Measurements from ENCODE around the gene PLIN4. TPM values are rescaled to one million over a fixed set of nuclear protein-coding genes. Genes with fewer than 3 reads are reported as not detected.

Gene PLIN4
- total and polyA plus RNA-seq, 2 donors (not counting 1 experiment from before 2014, with no cell fraction given) = 0.07 to 5.3 TPM

GRCh38 chr19:4495471-4495870 lies 22.8 kb downstream of the PLIN4 start:
- H3K4me1 ChIP-seq (ENCODE audit: control insufficient read depth, extremely low read depth, insufficient read depth, low read length) = no peaks in the 10 kb centered on the region
- no peak overlapping the region for H2AFZ ChIP-seq (ENCODE audit: low read length)
- no peak overlapping the region for H3K4me3 ChIP-seq (replicated peaks in 1 of 4; ENCODE audit: control extremely low read depth in 1 of 4, insufficient read depth in 1 of 4, low read depth in 3 of 4, low read length in 4 of 4)
- no peak overlapping the region for H3K4me2 ChIP-seq (ENCODE audit: extremely low read depth, insufficient read depth, low read length)
- no peaks in the 10 kb centered on the region for H3K27me3 ChIP-seq (ENCODE audit: control insufficient read depth, insufficient read depth, low read length)
- H3K27ac ChIP-seq (ENCODE audit: insufficient read depth, low read length) = no peak overlapping the region
- H3K36me3 ChIP-seq (ENCODE audit: control insufficient read depth, insufficient read depth, low read length) = peaks cover 36% of the 10 kb centered on the region
- no peak for DNase-seq (ENCODE audit: low read depth in 2 of 2)
- H4K20me1 ChIP-seq (ENCODE audit: control insufficient read depth, extremely low read depth, insufficient read depth, low read length) = no peaks in the 10 kb centered on the region
- H3K9me3 ChIP-seq (ENCODE audit: control insufficient read depth, insufficient read depth, low read depth, low read length) = no peaks in the 10 kb centered on the region
- H3K9ac ChIP-seq (ENCODE audit: insufficient read depth, low read length) = no peak overlapping the region
- no peaks in the 10 kb centered on the region for H3K79me2 ChIP-seq (ENCODE audit: control insufficient read depth, insufficient read depth, low read length)
- TF ChIP-seq EZH2 (IDR thresholded peaks at IDR 0.05; ENCODE audit: low read length, missing control alignments) (no peak), CTCF (conservative IDR thresholded peaks at IDR 0.05 in 1 of 2, IDR thresholded peaks at IDR 0.05 in 1 of 2; ENCODE audit: low read depth in 1 of 2, low read length in 2 of 2) (no peak)

GRCh38 chr19:4494691-4495064 lies 23.6 kb downstream of the PLIN4 start:
- Histone ChIP-seq H3K27me3 (ENCODE audit: control insufficient read depth, insufficient read depth, low read length) (no peaks in the 10 kb centered on the region), H3K4me3 (replicated peaks in 1 of 4; ENCODE audit: control extremely low read depth in 1 of 4, insufficient read depth in 1 of 4, low read depth in 3 of 4, low read length in 4 of 4) (no peak overlapping the region), H3K4me2 (ENCODE audit: extremely low read depth, insufficient read depth, low read length) (no peak overlapping the region), H3K9me3 (ENCODE audit: control insufficient read depth, insufficient read depth, low read depth, low read length) (no peaks in the 10 kb centered on the region), H4K20me1 (ENCODE audit: control insufficient read depth, extremely low read depth, insufficient read depth, low read length) (no peaks in the 10 kb centered on the region), H3K27ac (ENCODE audit: insufficient read depth, low read length) (no peak overlapping the region), H3K79me2 (ENCODE audit: control insufficient read depth, insufficient read depth, low read length) (no peaks in the 10 kb centered on the region), H3K4me1 (ENCODE audit: control insufficient read depth, extremely low read depth, insufficient read depth, low read length) (no peaks in the 10 kb centered on the region), H2AFZ (ENCODE audit: low read length) (no peak overlapping the region), H3K36me3 (ENCODE audit: control insufficient read depth, insufficient read depth, low read length) (peaks cover 35% of the 10 kb centered on the region), H3K9ac (ENCODE audit: insufficient read depth, low read length) (no peak overlapping the region)
- no peak for DNase-seq (ENCODE audit: low read depth in 2 of 2)
- TF ChIP-seq CTCF (conservative IDR thresholded peaks at IDR 0.05 in 1 of 2, IDR thresholded peaks at IDR 0.05 in 1 of 2; ENCODE audit: low read depth in 1 of 2, low read length in 2 of 2) (no peak), EZH2 (IDR thresholded peaks at IDR 0.05; ENCODE audit: low read length, missing control alignments) (no peak)

- TF ChIP-seq EZH2 (IDR thresholded peaks at IDR 0.05; ENCODE audit: low read length, missing control alignments) (no peak), CTCF (conservative IDR thresholded peaks at IDR 0.05 in 1 of 2, IDR thresholded peaks at IDR 0.05 in 1 of 2; ENCODE audit: low read depth in 1 of 2, low read length in 2 of 2) (no peak)
- peaks cover 35% of the 10 kb centered on the region for H3K36me3 ChIP-seq (ENCODE audit: control insufficient read depth, insufficient read depth, low read length)
Observed at GRCh38 chr19:4493929-4494690, 24.2 kb downstream of the PLIN4 start.

More at GRCh38 chr19:4493929-4494690, 24.2 kb downstream of the PLIN4 start:
- no peaks in the 10 kb centered on the region for H3K27me3 ChIP-seq (ENCODE audit: control insufficient read depth, insufficient read depth, low read length)
- no peak overlapping the region for H3K4me2 ChIP-seq (ENCODE audit: extremely low read depth, insufficient read depth, low read length)
- H3K79me2 ChIP-seq (ENCODE audit: control insufficient read depth, insufficient read depth, low read length) = no peaks in the 10 kb centered on the region
- no peak overlapping the region for H3K27ac ChIP-seq (ENCODE audit: insufficient read depth, low read length)
- no peak for DNase-seq (ENCODE audit: low read depth in 2 of 2)
- no peaks in the 10 kb centered on the region for H3K4me1 ChIP-seq (ENCODE audit: control insufficient read depth, extremely low read depth, insufficient read depth, low read length)
- H4K20me1 ChIP-seq (ENCODE audit: control insufficient read depth, extremely low read depth, insufficient read depth, low read length) = no peaks in the 10 kb centered on the region
- H2AFZ ChIP-seq (ENCODE audit: low read length) = no peak overlapping the region
- no peak overlapping the region for H3K4me3 ChIP-seq (replicated peaks in 1 of 4; ENCODE audit: control extremely low read depth in 1 of 4, insufficient read depth in 1 of 4, low read depth in 3 of 4, low read length in 4 of 4)
- no peak overlapping the region for H3K9ac ChIP-seq (ENCODE audit: insufficient read depth, low read length)
- no peaks in the 10 kb centered on the region for H3K9me3 ChIP-seq (ENCODE audit: control insufficient read depth, insufficient read depth, low read depth, low read length)
